ENCODE results near the gene SLC12A1. TPM values are rescaled to one million over a fixed set of nuclear protein-coding genes. Genes with fewer than 3 reads are reported as not detected.

The SLC12A1 gene
- total RNA-seq, 1 donor from 2014 or later = 0.53 TPM

GRCh38 chr15:48334260-48334659 is 128.2 kb downstream of the SLC12A1 start:
- Mint-ChIP-seq H3K27ac (no peak overlapping the region), H3K4me3 (no peak overlapping the region), H3K27me3 (no peaks in the 10 kb centered on the region), H3K36me3 (peaks cover 10% of the 10 kb centered on the region), H3K4me1 (ENCODE audit: unreplicated experiment) (peaks cover 19% of the 10 kb centered on the region), H3K9me3 (no peaks in the 10 kb centered on the region)
- DNase-seq (ENCODE audit: extremely low spot score, unreplicated experiment) = no peak
- TF ChIP-seq, protein P1, sequence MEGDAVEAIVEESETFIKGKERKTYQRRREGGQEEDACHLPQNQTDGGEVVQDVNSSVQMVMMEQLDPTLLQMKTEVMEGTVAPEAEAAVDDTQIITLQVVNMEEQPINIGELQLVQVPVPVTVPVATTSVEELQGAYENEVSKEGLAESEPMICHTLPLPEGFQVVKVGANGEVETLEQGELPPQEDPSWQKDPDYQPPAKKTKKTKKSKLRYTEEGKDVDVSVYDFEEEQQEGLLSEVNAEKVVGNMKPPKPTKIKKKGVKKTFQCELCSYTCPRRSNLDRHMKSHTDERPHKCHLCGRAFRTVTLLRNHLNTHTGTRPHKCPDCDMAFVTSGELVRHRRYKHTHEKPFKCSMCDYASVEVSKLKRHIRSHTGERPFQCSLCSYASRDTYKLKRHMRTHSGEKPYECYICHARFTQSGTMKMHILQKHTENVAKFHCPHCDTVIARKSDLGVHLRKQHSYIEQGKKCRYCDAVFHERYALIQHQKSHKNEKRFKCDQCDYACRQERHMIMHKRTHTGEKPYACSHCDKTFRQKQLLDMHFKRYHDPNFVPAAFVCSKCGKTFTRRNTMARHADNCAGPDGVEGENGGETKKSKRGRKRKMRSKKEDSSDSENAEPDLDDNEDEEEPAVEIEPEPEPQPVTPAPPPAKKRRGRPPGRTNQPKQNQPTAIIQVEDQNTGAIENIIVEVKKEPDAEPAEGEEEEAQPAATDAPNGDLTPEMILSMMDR (conservative IDR thresholded peaks at IDR 0.05) = no peak

GRCh38 chr15:48336940-48337339 is 130.8 kb downstream of the SLC12A1 start:
- Mint-ChIP-seq H3K27ac (no peak overlapping the region), H3K4me3 (no peak overlapping the region), H3K36me3 (peaks cover 16% of the 10 kb centered on the region), H3K9me3 (no peaks in the 10 kb centered on the region), H3K27me3 (no peaks in the 10 kb centered on the region), H3K4me1 (ENCODE audit: unreplicated experiment) (peaks cover 13% of the 10 kb centered on the region)
- TF ChIP-seq, protein P1 (conservative IDR thresholded peaks at IDR 0.05) = peak; percentile 47
- no peak for DNase-seq (ENCODE audit: extremely low spot score, unreplicated experiment)

- Mint-ChIP-seq H3K27me3 (no peaks in the 10 kb centered on the region), H3K27ac (no peak overlapping the region), H3K9me3 (no peaks in the 10 kb centered on the region), H3K4me1 (ENCODE audit: unreplicated experiment) (peaks cover 11% of the 10 kb centered on the region), H3K36me3 (peaks cover 16% of the 10 kb centered on the region), H3K4me3 (no peak overlapping the region)
- TF ChIP-seq, protein P1 (conservative IDR thresholded peaks at IDR 0.05) = no peak
- DNase-seq (ENCODE audit: extremely low spot score, unreplicated experiment) = no peak
Measured at GRCh38 chr15:48337607-48338006, 131.5 kb downstream of the SLC12A1 start.

DNA sequence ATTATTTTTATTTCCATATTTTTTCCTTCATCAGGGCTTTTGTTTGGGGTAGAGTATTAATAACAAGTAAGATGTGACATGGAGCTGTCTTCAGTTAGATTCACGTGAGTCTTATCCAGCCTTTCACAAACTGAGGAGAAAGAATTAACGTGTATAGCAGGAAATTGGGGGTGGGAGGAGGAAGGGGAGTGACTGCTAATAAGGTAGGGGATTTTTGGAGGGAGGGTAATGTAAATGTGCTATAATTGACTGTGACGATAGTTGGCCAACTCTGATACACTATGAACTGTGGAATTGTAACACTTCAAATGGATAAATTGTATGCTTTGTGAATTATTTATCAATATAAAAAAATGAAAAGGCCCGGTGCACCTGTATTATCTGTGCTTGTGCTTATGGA is 134.0 kb downstream of the SLC12A1 start:
- H3K9me3 Mint-ChIP-seq = no peaks in the 10 kb centered on the region
- TF ChIP-seq, protein P1 (conservative IDR thresholded peaks at IDR 0.05) = no peak
- H3K27me3 Mint-ChIP-seq = no peaks in the 10 kb centered on the region
- peaks cover 10% of the 10 kb centered on the region for H3K36me3 Mint-ChIP-seq
- H3K4me3 Mint-ChIP-seq = no peak overlapping the region
- DNase-seq (ENCODE audit: extremely low spot score, unreplicated experiment) = no peak
- no peaks in the 10 kb centered on the region for H3K4me1 Mint-ChIP-seq (ENCODE audit: unreplicated experiment)
- no peak overlapping the region for H3K27ac Mint-ChIP-seq

DNA sequence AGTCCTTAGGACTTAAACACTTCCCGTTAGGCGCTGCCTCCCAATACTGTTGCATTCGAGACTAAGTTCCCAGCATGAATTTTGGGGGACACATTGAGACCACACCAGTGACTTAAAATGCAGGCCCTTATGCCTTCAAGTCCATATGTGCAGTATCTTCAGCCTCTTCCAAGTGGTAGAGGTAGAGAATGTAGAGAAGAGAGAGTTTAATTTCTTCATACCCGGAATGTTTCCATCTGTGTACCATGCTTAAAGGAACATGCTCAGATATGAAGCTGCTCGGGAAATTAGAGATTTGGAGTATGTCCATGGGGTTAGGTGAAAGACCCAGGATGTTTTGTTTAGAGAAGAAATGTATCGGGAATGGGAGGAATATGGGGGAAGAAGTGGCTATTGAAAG is 137.8 kb downstream of the SLC12A1 start:
- Mint-ChIP-seq H3K27me3 (no peaks in the 10 kb centered on the region), H3K36me3 (peaks cover 6% of the 10 kb centered on the region), H3K4me3 (no peak overlapping the region), H3K27ac (no peak overlapping the region), H3K4me1 (ENCODE audit: unreplicated experiment) (no peaks in the 10 kb centered on the region), H3K9me3 (no peaks in the 10 kb centered on the region)
- no peak for DNase-seq (ENCODE audit: extremely low spot score, unreplicated experiment)
- TF ChIP-seq, protein P1 (conservative IDR thresholded peaks at IDR 0.05) = no peak

DNA sequence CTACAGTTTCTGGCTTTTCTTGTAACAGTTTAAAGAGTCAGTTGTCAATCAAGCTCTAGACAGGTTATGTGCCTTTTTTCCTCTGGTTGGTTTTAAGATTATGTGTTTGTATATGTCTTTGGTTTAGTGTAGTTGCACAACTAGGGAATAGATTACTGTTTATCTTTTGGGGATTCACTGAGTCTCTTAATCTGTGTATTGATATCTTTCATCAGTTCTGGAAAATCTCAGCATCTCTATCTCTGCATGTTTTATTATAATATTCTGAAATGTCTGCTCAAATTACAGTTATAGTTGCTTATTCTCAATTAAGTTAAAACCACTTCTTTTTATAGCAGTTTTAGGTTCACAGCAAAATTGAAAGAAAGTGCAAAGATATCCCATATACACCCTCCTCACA is 139.4 kb downstream of the SLC12A1 start:
- H3K4me3 Mint-ChIP-seq = no peak overlapping the region
- TF ChIP-seq, protein P1 (conservative IDR thresholded peaks at IDR 0.05) = no peak
- H3K36me3 Mint-ChIP-seq = no peaks in the 10 kb centered on the region
- no peak for DNase-seq (ENCODE audit: extremely low spot score, unreplicated experiment)
- no peak overlapping the region for H3K27ac Mint-ChIP-seq
- no peaks in the 10 kb centered on the region for H3K4me1 Mint-ChIP-seq (ENCODE audit: unreplicated experiment)
- H3K27me3 Mint-ChIP-seq = no peaks in the 10 kb centered on the region
- no peaks in the 10 kb centered on the region for H3K9me3 Mint-ChIP-seq

Data from type B pancreatic cell (in vitro differentiated cells).